Karpas-422 (cell line): ENCODE measurements around the gene FBXO45. TPM values are rescaled to one million over a fixed set of nuclear protein-coding genes. Genes with fewer than 3 reads are reported as not detected.

Experiments used
- DNase-seq: peaks from one replicate; pipeline ENCODE4 v3.0.0-alpha.2; 2015
- H2AFZ ChIP-seq: fragments of 200-600 bp; sonication (generic); 2 replicates; pipeline ENCODE4 v1.6.1; 2014; ENCODE audit warnings: antibody characterized with exemption, low read length, mixed read lengths
- H3K27ac ChIP-seq: fragments of 200-600 bp; sonication (generic); 2 replicates; pipeline ENCODE4 v1.5.1; 2014; ENCODE audit warnings: mild to moderate bottlenecking, low read length, moderate library complexity
- H3K27me3 ChIP-seq: fragments of 200-600 bp; sonication (generic); 2 replicates; pipeline ENCODE4 v1.6.1; 2014; ENCODE audit warnings: low read length, mixed read lengths
- H3K36me3 ChIP-seq: fragments of 200-600 bp; sonication (generic); 2 replicates; pipeline ENCODE4 v1.6.1; 2014; ENCODE audit warnings: low read length, mixed read lengths; ENCODE audit not compliant: insufficient read depth
- H3K4me1 ChIP-seq: fragments of 200-600 bp; sonication (generic); 2 replicates; pipeline ENCODE4 v1.6.1; 2014; ENCODE audit warnings: mild to moderate bottlenecking, low read length, mixed read lengths
- H3K4me2 ChIP-seq: fragments of 200-600 bp; sonication (generic); 2 replicates; pipeline ENCODE4 v1.6.1; 2014; ENCODE audit warnings: low read length, low read depth, mild to moderate bottlenecking; ENCODE audit not compliant: poor library complexity, severe bottlenecking
- H3K4me3 ChIP-seq: fragments of 200-600 bp; sonication (generic); 2 replicates; pipeline ENCODE4 v1.5.1; 2014; ENCODE audit warnings: mild to moderate bottlenecking, antibody characterized with exemption, low read length, mixed read lengths
- H3K79me2 ChIP-seq: fragments of 200-600 bp; sonication (generic); 2 replicates; pipeline ENCODE4 v1.6.1; 2014; ENCODE audit warnings: mild to moderate bottlenecking, low read length, mixed read lengths
- H3K9ac ChIP-seq: fragments of 200-600 bp; sonication (generic); 2 replicates; pipeline ENCODE4 v1.6.0; 2014; ENCODE audit warnings: low read length
- H3K9me2 ChIP-seq: fragments of 200-600 bp; sonication (generic), shearing (Covaris generic); replicated peaks from 2 replicates; pipeline ENCODE4 v1.6.0; 2014; ENCODE audit warnings: mild to moderate bottlenecking, low read length, moderate library complexity; ENCODE audit not compliant: insufficient read depth
- H3K9me3 ChIP-seq: fragments of 300-700, 200-600 bp; sonication (generic); 2 replicates; pipeline ENCODE4 v1.6.1; 2014; ENCODE audit warnings: low read length, mixed read lengths
- H4K20me1 ChIP-seq: fragments of 200-600 bp; sonication (generic); 2 replicates; pipeline ENCODE4 v1.6.1; 2014; ENCODE audit warnings: mild to moderate bottlenecking, antibody characterized with exemption, low read length, low read depth; ENCODE audit not compliant: insufficient read depth
- total RNA-seq: library from RNA; depleted of rRNA; stranded (reverse); fragments of >200 nt; shearing (Covaris generic); gene quantifications from 2 replicates; pipeline ENCODE4 v1.2.3, GENCODE V29; 2014; ENCODE audit warnings: low replicate concordance

FBXO45 gene
- total RNA-seq, 1 experiment from 2014 or later: 15.2 TPM

GRCh38 chr3:196528639-196529233, 39.7 kb upstream of the FBXO45 start:
- no peaks in the 10 kb centered on the region for H4K20me1 ChIP-seq
- peak overlapping the region; percentile 77 for H3K9ac ChIP-seq
- no peaks in the 10 kb centered on the region for H3K27me3 ChIP-seq
- DNase-seq: peak; percentile 96
- no peaks in the 10 kb centered on the region for H3K9me3 ChIP-seq
- no peak overlapping the region for H3K27ac ChIP-seq
- peak overlapping the region; percentile 89 for H2AFZ ChIP-seq
- H3K79me2 ChIP-seq: no peaks in the 10 kb centered on the region
- H3K4me1 ChIP-seq: peaks cover 16% of the 10 kb centered on the region
- H3K9me2 ChIP-seq: no peaks in the 10 kb centered on the region
- H3K36me3 ChIP-seq: no peaks in the 10 kb centered on the region
- peak overlapping the region; percentile 73 for H3K4me3 ChIP-seq
- peak overlapping the region; percentile 86 for H3K4me2 ChIP-seq

GRCh38 chr3:196531418-196531817, 37.0 kb upstream of the FBXO45 start:
- no peaks in the 10 kb centered on the region for H3K36me3 ChIP-seq
- no peaks in the 10 kb centered on the region for H4K20me1 ChIP-seq
- no peaks in the 10 kb centered on the region for H3K27me3 ChIP-seq
- no peak overlapping the region for H2AFZ ChIP-seq
- H3K9ac ChIP-seq: no peak overlapping the region
- H3K27ac ChIP-seq: no peak overlapping the region
- H3K9me3 ChIP-seq: no peaks in the 10 kb centered on the region
- no peak for DNase-seq
- H3K4me2 ChIP-seq: no peak overlapping the region
- H3K4me1 ChIP-seq: peaks cover 16% of the 10 kb centered on the region
- no peaks in the 10 kb centered on the region for H3K79me2 ChIP-seq
- no peaks in the 10 kb centered on the region for H3K9me2 ChIP-seq
- H3K4me3 ChIP-seq: no peak overlapping the region

GRCh38 chr3:196533260-196533681, 35.2 kb upstream of the FBXO45 start:
- Histone ChIP-seq H3K4me2 (no peak overlapping the region), H3K36me3 (no peaks in the 10 kb centered on the region), H4K20me1 (no peaks in the 10 kb centered on the region), H3K79me2 (no peaks in the 10 kb centered on the region), H3K9me3 (no peaks in the 10 kb centered on the region), H3K27ac (no peak overlapping the region), H3K4me1 (peaks cover 9% of the 10 kb centered on the region), H3K9ac (no peak overlapping the region), H2AFZ (no peak overlapping the region), H3K4me3 (no peak overlapping the region), H3K9me2 (no peaks in the 10 kb centered on the region), H3K27me3 (no peaks in the 10 kb centered on the region)
- no peak for DNase-seq

DNA sequence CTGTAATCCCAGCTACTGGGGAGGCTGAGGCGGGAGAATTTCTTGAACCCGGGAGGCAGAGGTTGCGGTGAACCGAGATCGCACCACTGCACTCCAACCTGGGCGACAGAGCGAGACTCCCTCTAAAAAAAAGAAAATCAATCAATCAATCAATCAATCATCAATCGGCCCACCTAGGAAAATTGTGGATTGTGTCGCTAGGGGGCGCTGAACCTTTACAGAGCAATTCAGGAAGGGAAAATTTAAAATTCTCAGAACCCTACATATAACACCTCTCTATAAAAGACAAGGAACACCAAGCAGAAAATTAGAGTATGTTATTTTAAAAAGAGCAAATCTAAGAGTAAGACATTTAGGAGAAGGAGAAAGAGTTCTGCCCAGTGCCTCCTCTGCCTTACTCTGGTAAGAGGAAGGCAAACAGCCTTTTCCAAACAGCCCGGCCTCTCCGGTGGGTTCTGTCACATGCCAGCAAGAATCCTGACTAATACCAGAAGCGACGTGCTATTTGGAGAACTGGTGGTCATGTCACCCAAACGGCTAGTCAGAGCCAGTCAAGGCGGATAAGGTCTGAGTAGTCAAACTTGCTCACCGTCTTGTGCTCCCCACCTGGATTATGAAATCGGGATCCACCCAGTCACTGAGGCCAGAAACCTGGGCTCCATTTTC, 31.0 kb upstream of the FBXO45 start:
- Histone ChIP-seq H3K9me2 (no peaks in the 10 kb centered on the region), H3K4me3 (no peak overlapping the region), H3K79me2 (no peaks in the 10 kb centered on the region), H4K20me1 (no peaks in the 10 kb centered on the region), H3K9ac (no peak overlapping the region), H2AFZ (no peak overlapping the region), H3K27ac (no peak overlapping the region), H3K27me3 (no peaks in the 10 kb centered on the region), H3K4me2 (no peak overlapping the region), H3K36me3 (no peaks in the 10 kb centered on the region), H3K9me3 (no peaks in the 10 kb centered on the region), H3K4me1 (no peaks in the 10 kb centered on the region)
- peak; percentile 70 for DNase-seq

GRCh38 chr3:196541684-196542445, 26.6 kb upstream of the FBXO45 start:
- H4K20me1 ChIP-seq: no peaks in the 10 kb centered on the region
- no peaks in the 10 kb centered on the region for H3K79me2 ChIP-seq
- no peaks in the 10 kb centered on the region for H3K9me2 ChIP-seq
- H3K4me1 ChIP-seq: no peaks in the 10 kb centered on the region
- no peaks in the 10 kb centered on the region for H3K27me3 ChIP-seq
- H3K9ac ChIP-seq: no peak overlapping the region
- no peaks in the 10 kb centered on the region for H3K36me3 ChIP-seq
- no peak overlapping the region for H3K4me3 ChIP-seq
- no peak overlapping the region for H3K27ac ChIP-seq
- no peak for DNase-seq
- no peaks in the 10 kb centered on the region for H3K9me3 ChIP-seq
- H2AFZ ChIP-seq: no peak overlapping the region
- no peak overlapping the region for H3K4me2 ChIP-seq

GRCh38 chr3:196544491-196544992, 23.9 kb upstream of the FBXO45 start:
- Histone ChIP-seq H3K27ac (no peak overlapping the region), H3K27me3 (no peaks in the 10 kb centered on the region), H3K9me2 (no peaks in the 10 kb centered on the region), H3K9ac (no peak overlapping the region), H4K20me1 (no peaks in the 10 kb centered on the region), H3K4me2 (no peak overlapping the region), H3K79me2 (no peaks in the 10 kb centered on the region), H3K36me3 (no peaks in the 10 kb centered on the region), H3K4me3 (no peak overlapping the region), H3K9me3 (no peaks in the 10 kb centered on the region; the same call in 1 of the 2 replicates), H2AFZ (no peak overlapping the region), H3K4me1 (no peaks in the 10 kb centered on the region)
- no peak for DNase-seq

GRCh38 chr3:196546537-196546936, 21.9 kb upstream of the FBXO45 start:
- H3K4me2 ChIP-seq: no peak overlapping the region
- H3K9me2 ChIP-seq: no peaks in the 10 kb centered on the region
- H3K9me3 ChIP-seq: no peaks in the 10 kb centered on the region; the same call in 1 of the 2 replicates
- H3K9ac ChIP-seq: no peak overlapping the region
- no peaks in the 10 kb centered on the region for H3K4me1 ChIP-seq
- no peaks in the 10 kb centered on the region for H4K20me1 ChIP-seq
- H3K79me2 ChIP-seq: no peaks in the 10 kb centered on the region
- no peak for DNase-seq
- H3K27me3 ChIP-seq: no peaks in the 10 kb centered on the region
- H3K27ac ChIP-seq: no peak overlapping the region
- no peaks in the 10 kb centered on the region for H3K36me3 ChIP-seq
- H2AFZ ChIP-seq: no peak overlapping the region
- no peak overlapping the region for H3K4me3 ChIP-seq

GRCh38 chr3:196547067-196547466, 21.4 kb upstream of the FBXO45 start:
- no peak overlapping the region for H2AFZ ChIP-seq
- H3K9ac ChIP-seq: no peak overlapping the region
- no peaks in the 10 kb centered on the region for H3K27me3 ChIP-seq
- peak; percentile 57 for DNase-seq
- no peaks in the 10 kb centered on the region for H3K36me3 ChIP-seq
- H3K4me3 ChIP-seq: no peak overlapping the region
- no peak overlapping the region for H3K4me2 ChIP-seq
- H3K27ac ChIP-seq: no peak overlapping the region
- H3K9me2 ChIP-seq: no peaks in the 10 kb centered on the region
- H3K79me2 ChIP-seq: no peaks in the 10 kb centered on the region
- no peaks in the 10 kb centered on the region for H4K20me1 ChIP-seq
- H3K9me3 ChIP-seq: no peaks in the 10 kb centered on the region; the same call in 1 of the 2 replicates
- H3K4me1 ChIP-seq: no peaks in the 10 kb centered on the region
